K562 (cell line): ENCODE results near the gene NOP58. TPM values are rescaled to one million over a fixed set of nuclear protein-coding genes. Genes with fewer than 3 reads are reported as not detected.

ENCODE experiments used
- CHD4 ChIP-seq: fragments of 200-600 bp; sonication (generic); IDR thresholded peaks from 3 replicates; pipeline ENCODE4 v1.6.1; 2012; ENCODE audit warnings: low read depth, mild to moderate bottlenecking, mixed read lengths, low read length, inconsistent platforms; ENCODE audit not compliant: insufficient read depth, insufficient replicate concordance, poor library complexity, severe bottlenecking
- FOXP1 ChIP-seq: sonication (generic); formaldehyde crosslinking; IDR thresholded peaks from 2 replicates; pipeline ENCODE4 v1.8.0; 2022; ENCODE audit warnings: mild to moderate bottlenecking, missing genetic modification reagents
- ILF3 ChIP-seq: fragments of 450-650 bp; IDR thresholded peaks from 2 replicates; pipeline ENCODE4 v1.6.1; 2018; ENCODE audit warnings: antibody characterized with exemption, mild to moderate bottlenecking, moderate library complexity, borderline replicate concordance
- KAT2B ChIP-seq: IDR thresholded peaks from one replicate; pipeline ENCODE4 v1.6.1; 2012; ENCODE audit warnings: low read depth, mild to moderate bottlenecking, control low read depth, inconsistent platforms, low read length, moderate library complexity
- RBFOX2 ChIP-seq: fragments of 200-400 bp; formaldehyde crosslinking; IDR thresholded peaks from 2 replicates; pipeline ENCODE4 v1.6.1; 2017; ENCODE audit warnings: low read depth, mild to moderate bottlenecking, low read length, moderate library complexity
- RCOR1 ChIP-seq, 2 experiments: IDR thresholded peaks; 2 replicates each; pipeline ENCODE4 v1.6.1; 2012; ENCODE audit warnings: low read depth in 2 of 2, low read length in 2 of 2, borderline replicate concordance in 1 of 2, improper control_type of control experiment in 1 of 2
- SMAD2 ChIP-seq: fragments of 150-350 bp; IDR thresholded peaks from 2 replicates; pipeline ENCODE4 v1.6.1; 2014; ENCODE audit warnings: low read depth, mild to moderate bottlenecking, low read length
- SRF ChIP-seq, 2 experiments: fragments of 250-450, 450-650 bp in 1 of 2; sonication (Bioruptor Pico) in 1 of 2; sonication (generic) in 1 of 2; formaldehyde crosslinking; IDR thresholded peaks; 2 replicates each; pipeline versions ENCODE4 v1.5.0 to v1.5.1; 2020 to 2022; ENCODE audit warnings: mild to moderate bottlenecking in 1 of 2, missing genetic modification reagents in 1 of 2
- TCF7 ChIP-seq: sonication (generic); IDR thresholded peaks from 2 replicates; pipeline ENCODE4 v1.6.1; 2016; ENCODE audit warnings: antibody characterized with exemption, borderline replicate concordance
- ZC3H8 ChIP-seq: fragments of 450-650 bp; IDR thresholded peaks from 2 replicates; pipeline ENCODE4 v1.6.1; 2017
- ZFX ChIP-seq: sonication (generic); formaldehyde crosslinking; IDR thresholded peaks from 2 replicates; pipeline ENCODE4 v1.8.0; 2022; ENCODE audit warnings: mild to moderate bottlenecking, missing genetic modification reagents, moderate library complexity
- ZNF766 ChIP-seq: fragments of 200-800 bp; sonication (Bioruptor generic); conservative IDR thresholded peaks from 2 replicates; pipeline ENCODE4 v1.6.1; 2016; ENCODE audit warnings: missing genetic modification characterization, missing compliant biosample characterization
- polyA plus RNA-seq, 8 experiments: library from polyadenylated mRNA; depleted of rRNA in 4 of 8; stranded (reverse) in 5 of 8; unstranded in 3 of 8; fragments of >200 nt; fragmentation: Nextera tagmentation in 2 of 8; fragmentation: Illumina TruSeq in 1 of 8; extraction: Ambion mirVana in 2 of 8; extraction: Trizol in 1 of 8; gene quantifications; 2 replicates each; pipeline versions ENCODE4 v1.2.1 to v1.2.3, GENCODE V29; 2011 to 2014; ENCODE audit warnings: inconsistent platforms in 1 of 8, missing spikeins in 1 of 8
- total RNA-seq, 7 experiments: library from RNA; depleted of rRNA in 6 of 7; stranded (reverse); fragments of >200 nt in 6 of 7; fragmentation: Illumina TruSeq in 2 of 7; extraction: Trizol in 2 of 7; gene quantifications; 2 replicates each; pipeline versions ENCODE4 v1.2.1 to v1.2.3, GENCODE V29; 2011 to 2021; ENCODE audit warnings: low replicate concordance in 1 of 7
- TF ChIP-seq, protein P1 (sequence below): fragments of 450-650 bp; IDR thresholded peaks from 2 replicates; pipeline ENCODE4 v1.6.1; 2018; ENCODE audit not compliant: partially characterized antibody
- TF ChIP-seq, protein P2 (sequence below), 3 experiments: fragments of 200-800 bp in 1 of 3; sonication (Bioruptor generic) in 1 of 3; sonication (generic) in 1 of 3; formaldehyde crosslinking in 1 of 3; IDR thresholded peaks; 2 replicates each; pipeline versions ENCODE4 v1.6.1 to v1.8.0; 2016 to 2022; ENCODE audit warnings: mild to moderate bottlenecking in 2 of 3, missing compliant biosample characterization in 2 of 3, missing genetic modification characterization in 2 of 3, missing genetic modification reagents in 1 of 3
- TF ChIP-seq, protein P3 (sequence below): fragments of 450-650 bp; formaldehyde crosslinking; IDR thresholded peaks from 2 replicates; pipeline ENCODE4 v1.4.0; 2020; ENCODE audit warnings: mild to moderate bottlenecking, moderate library complexity
- TF ChIP-seq, protein P4 (sequence below), 2 experiments: IDR thresholded peaks; 2 replicates each; pipeline ENCODE4 v1.6.1; 2012; ENCODE audit warnings: improper control_type of control experiment in 2 of 2, low read depth in 2 of 2, low read length in 2 of 2, borderline replicate concordance in 1 of 2
- TF ChIP-seq, protein P5 (sequence below): fragments of 250-450 bp; sonication (Bioruptor Pico); IDR thresholded peaks from 2 replicates; pipeline ENCODE4 v1.8.0; 2021; ENCODE audit warnings: mild to moderate bottlenecking, moderate library complexity

Gene NOP58
- total and polyA plus RNA-seq, 9 of the 15 experiments (the other 6 are each of a cell fraction or from before 2014, with no cell fraction given), result 132 to 332 (median 208) TPM

DNA sequence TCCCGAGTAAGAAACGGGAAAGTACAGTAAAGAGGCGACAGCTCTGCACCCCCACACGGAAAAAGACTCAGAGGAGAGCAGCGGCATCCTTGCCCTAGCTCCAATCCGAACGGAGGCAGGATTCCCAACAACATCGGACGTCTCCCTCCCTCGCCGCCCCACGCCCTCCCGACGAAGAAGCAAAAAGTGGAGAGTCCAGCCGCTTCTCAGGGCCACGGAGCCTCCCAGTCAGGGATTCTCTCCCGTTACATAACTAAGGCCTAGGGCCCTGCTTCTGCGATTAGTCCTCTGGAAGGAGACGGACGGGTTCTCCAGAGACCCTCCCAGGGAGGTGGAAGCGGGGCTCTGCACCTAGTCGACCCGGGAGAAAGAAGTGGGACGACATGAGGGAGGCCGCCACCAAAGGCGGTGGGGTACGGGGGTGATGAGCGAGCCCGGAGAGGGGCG is 27.8 kb upstream of the NOP58 start (continued):
- TF ChIP-seq KAT2B (no peak), ZC3H8 (no peak), RCOR1 (IDR thresholded peaks at IDR 0.05; ENCODE audit: borderline replicate concordance in 1 of 2, low read depth in 2 of 2, low read length in 2 of 2) (0 out of 4 replicates have a peak, but pooled peaks of 1 of the 2 experiments have one; percentile 11), RBFOX2 (peak; percentile 59; the same call in 1 of the 2 replicates), CHD4 (no peak), ZNF766 (CRISPR knock-in tag) (no peak), SMAD2 (no peak), ZFX (CRISPR knock-in tag) (peak; percentile 50; the same call in 1 of the 2 replicates), TCF7 (no peak), ILF3 (no peak), SRF (CRISPR knock-in tag; IDR thresholded peaks at IDR 0.05) (no peak), FOXP1 (CRISPR knock-in tag) (no peak)
- TF ChIP-seq, protein P1, sequence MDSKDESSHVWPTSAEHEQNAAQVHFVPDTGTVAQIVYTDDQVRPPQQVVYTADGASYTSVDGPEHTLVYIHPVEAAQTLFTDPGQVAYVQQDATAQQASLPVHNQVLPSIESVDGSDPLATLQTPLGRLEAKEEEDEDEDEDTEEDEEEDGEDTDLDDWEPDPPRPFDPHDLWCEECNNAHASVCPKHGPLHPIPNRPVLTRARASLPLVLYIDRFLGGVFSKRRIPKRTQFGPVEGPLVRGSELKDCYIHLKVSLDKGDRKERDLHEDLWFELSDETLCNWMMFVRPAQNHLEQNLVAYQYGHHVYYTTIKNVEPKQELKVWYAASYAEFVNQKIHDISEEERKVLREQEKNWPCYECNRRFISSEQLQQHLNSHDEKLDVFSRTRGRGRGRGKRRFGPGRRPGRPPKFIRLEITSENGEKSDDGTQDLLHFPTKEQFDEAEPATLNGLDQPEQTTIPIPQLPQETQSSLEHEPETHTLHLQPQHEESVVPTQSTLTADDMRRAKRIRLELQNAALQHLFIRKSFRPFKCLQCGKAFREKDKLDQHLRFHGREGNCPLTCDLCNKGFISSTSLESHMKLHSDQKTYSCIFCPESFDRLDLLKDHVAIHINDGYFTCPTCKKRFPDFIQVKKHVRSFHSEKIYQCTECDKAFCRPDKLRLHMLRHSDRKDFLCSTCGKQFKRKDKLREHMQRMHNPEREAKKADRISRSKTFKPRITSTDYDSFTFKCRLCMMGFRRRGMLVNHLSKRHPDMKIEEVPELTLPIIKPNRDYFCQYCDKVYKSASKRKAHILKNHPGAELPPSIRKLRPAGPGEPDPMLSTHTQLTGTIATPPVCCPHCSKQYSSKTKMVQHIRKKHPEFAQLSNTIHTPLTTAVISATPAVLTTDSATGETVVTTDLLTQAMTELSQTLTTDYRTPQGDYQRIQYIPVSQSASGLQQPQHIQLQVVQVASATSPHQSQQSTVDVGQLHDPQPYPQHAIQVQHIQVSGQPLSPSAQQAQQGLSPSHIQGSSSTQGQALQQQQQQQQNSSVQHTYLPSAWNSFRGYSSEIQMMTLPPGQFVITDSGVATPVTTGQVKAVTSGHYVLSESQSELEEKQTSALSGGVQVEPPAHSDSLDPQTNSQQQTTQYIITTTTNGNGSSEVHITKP, result no peak
- TF ChIP-seq, protein P2, sequence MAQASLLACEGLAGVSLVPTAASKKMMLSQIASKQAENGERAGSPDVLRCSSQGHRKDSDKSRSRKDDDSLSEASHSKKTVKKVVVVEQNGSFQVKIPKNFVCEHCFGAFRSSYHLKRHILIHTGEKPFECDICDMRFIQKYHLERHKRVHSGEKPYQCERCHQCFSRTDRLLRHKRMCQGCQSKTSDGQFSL (CRISPR knock-in tag; IDR thresholded peaks at IDR 0.05), result peak; percentile 63; the same call in 1 of the 2 replicates
- TF ChIP-seq, protein P2 (tag; IDR thresholded peaks at IDR 0.05), result no peak
- TF ChIP-seq, protein P3, sequence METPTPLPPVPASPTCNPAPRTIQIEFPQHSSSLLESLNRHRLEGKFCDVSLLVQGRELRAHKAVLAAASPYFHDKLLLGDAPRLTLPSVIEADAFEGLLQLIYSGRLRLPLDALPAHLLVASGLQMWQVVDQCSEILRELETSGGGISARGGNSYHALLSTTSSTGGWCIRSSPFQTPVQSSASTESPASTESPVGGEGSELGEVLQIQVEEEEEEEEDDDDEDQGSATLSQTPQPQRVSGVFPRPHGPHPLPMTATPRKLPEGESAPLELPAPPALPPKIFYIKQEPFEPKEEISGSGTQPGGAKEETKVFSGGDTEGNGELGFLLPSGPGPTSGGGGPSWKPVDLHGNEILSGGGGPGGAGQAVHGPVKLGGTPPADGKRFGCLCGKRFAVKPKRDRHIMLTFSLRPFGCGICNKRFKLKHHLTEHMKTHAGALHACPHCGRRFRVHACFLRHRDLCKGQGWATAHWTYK (CRISPR knock-in tag), result no peak
- TF ChIP-seq, protein P4, sequence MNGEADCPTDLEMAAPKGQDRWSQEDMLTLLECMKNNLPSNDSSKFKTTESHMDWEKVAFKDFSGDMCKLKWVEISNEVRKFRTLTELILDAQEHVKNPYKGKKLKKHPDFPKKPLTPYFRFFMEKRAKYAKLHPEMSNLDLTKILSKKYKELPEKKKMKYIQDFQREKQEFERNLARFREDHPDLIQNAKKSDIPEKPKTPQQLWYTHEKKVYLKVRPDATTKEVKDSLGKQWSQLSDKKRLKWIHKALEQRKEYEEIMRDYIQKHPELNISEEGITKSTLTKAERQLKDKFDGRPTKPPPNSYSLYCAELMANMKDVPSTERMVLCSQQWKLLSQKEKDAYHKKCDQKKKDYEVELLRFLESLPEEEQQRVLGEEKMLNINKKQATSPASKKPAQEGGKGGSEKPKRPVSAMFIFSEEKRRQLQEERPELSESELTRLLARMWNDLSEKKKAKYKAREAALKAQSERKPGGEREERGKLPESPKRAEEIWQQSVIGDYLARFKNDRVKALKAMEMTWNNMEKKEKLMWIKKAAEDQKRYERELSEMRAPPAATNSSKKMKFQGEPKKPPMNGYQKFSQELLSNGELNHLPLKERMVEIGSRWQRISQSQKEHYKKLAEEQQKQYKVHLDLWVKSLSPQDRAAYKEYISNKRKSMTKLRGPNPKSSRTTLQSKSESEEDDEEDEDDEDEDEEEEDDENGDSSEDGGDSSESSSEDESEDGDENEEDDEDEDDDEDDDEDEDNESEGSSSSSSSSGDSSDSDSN (IDR thresholded peaks at IDR 0.05; ENCODE audit: borderline replicate concordance in 1 of 2, low read depth in 2 of 2, low read length in 2 of 2), result peak in 1 of 2 experiments; percentile 13; a peak in 1 of 4 replicates
- TF ChIP-seq, protein P5, sequence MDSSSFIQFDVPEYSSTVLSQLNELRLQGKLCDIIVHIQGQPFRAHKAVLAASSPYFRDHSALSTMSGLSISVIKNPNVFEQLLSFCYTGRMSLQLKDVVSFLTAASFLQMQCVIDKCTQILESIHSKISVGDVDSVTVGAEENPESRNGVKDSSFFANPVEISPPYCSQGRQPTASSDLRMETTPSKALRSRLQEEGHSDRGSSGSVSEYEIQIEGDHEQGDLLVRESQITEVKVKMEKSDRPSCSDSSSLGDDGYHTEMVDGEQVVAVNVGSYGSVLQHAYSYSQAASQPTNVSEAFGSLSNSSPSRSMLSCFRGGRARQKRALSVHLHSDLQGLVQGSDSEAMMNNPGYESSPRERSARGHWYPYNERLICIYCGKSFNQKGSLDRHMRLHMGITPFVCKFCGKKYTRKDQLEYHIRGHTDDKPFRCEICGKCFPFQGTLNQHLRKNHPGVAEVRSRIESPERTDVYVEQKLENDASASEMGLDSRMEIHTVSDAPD, result no peak
